HG03565 (cell line): ENCODE measurements around the gene NIPA2.
"Not testable (repeated sequence)": the region's sequence is repeated elsewhere in the genome, so short reads cannot be mapped to it uniquely, and the experiment has no call there.

Source experiments
- ATAC-seq: cut with Tn5 transposase; IDR thresholded peaks from one replicate; pipeline ENCODE4 v1.9.1; 2021; ENCODE audit warnings: mild to moderate bottlenecking, moderate library complexity; ENCODE audit not compliant: unreplicated experiment

NIPA2 gene

DNA sequence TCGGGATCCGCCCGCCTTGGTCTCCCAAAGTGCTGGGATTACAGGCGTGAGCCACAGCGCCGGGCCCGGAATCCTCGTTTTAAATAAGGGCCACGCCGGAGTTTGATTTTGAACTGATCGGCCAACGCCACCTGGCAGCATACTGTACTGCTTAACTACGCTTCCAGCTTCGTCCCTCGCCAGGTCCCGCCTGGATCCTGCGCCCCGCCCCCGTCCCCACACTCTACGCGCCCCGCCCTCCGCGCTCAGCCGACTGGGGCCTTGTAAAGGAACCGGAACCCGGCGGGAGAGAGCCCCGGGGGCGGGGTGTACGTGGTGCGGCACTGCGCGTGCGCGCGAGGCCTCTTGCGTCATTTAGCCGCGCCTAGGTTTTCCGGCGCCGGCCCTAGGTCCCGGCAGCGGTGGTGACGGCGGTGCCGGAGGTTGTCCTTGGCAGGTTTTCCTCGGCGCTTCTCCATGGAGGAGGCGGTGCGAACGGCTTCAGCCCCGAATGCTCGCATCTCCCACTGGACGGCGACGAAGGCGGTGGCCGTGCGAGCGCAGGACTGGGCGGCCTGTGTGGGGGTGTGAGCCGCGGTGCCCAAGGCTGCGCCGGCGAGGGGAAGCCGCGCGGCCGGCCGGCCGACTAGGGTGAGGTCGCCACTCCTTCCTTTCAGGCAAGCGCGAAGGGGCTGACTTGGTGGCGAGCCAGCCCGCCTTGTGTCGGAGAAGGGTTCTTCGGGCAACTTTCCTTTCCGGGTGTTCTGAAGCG, at the start of gene NIPA2:
TSS of gene NIPA2 (plus strand) at position 375 of the 751 bp plus-strand sequence. CDS start 13,066 bp downstream, outside the sequence.
- ATAC-seq: peak; percentile 71

DNA sequence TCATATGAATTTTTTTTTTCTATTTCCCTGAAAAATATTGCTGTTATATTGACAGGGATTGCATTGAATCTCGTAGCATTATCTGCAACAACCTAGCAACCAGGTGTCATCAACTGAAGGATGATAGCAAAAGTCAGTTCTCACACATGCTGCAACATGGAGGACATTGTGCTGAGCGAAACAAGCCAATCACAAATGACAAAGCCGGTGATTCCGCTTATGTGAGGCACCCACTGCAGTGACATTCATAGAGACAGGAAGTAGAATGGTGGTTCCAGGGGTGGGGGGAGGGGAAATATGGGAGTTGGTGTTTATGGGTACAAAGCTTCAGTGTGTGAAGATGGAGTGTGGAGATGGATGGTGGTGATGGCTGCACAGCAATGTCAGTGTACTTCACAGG, 44.4 kb upstream of the NIPA2 start:
- ATAC-seq: no peak

DNA sequence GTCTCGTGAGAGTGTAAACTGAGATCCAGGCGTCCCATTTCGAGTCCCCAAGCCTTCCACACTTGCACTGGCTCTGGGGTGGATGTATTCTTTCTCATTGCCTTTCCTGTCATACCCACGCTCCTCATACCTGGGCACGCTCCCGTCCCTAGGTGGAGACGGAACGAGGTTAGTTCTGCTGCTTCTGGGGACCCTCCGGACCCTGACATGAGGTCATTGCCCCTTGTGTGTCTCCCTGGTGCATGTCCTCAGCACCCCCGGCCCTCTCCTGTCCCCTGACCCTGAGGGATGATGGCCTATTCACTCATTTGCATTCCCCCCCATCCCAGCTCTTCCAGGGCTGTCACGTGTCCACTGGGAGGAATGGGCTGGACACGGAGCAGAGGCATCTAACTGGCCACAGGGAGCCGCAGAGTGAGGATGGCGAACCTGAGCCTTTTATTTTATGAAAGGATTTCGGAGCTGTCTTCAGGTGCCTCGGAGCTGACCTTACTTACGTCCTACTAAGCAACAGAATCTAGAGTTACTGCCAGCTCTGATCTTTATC, 43.8 kb upstream of the NIPA2 start:
- no peak for ATAC-seq

DNA sequence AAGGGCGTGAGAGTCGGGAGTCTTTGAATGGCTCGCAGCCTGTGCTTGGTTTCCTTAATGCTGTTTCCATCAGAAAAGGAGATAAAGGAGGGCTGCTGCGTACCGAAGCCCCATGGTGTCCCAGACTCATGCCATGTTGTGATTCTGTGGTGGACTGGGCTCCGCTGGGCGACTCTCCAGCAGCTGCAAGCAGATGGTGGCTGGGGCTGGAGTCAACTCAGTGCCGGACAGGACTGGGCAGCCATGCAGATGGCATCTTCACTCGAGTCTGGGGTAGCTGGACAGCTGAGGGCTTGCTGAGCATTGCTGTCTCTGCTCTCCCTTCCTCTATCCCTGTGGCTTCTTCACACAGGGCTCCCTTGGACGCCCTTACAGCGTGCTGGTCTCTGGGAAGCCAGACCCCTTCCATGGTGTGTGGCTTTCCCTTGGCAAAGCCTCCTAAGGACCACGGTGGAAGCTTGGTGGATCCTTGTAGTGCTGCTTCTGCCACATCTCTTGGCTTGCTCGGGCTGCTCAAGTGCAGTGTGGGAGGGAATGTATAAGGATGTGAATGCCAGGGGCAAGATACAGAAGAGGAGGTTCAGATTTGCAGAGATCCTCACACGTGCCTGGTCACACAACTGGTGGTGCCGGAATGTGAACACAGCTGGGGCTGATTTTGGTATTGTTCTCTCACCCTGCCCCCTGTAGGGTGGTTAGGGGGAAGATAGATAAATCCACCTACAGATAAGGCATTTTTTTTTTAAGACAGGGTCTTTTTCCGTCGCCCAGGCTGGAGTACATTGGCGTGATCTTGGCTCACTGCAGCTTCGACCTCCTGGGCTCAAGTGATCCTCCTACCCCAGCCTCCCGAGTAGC, 43.0 kb upstream of the NIPA2 start:
- no peak for ATAC-seq

DNA sequence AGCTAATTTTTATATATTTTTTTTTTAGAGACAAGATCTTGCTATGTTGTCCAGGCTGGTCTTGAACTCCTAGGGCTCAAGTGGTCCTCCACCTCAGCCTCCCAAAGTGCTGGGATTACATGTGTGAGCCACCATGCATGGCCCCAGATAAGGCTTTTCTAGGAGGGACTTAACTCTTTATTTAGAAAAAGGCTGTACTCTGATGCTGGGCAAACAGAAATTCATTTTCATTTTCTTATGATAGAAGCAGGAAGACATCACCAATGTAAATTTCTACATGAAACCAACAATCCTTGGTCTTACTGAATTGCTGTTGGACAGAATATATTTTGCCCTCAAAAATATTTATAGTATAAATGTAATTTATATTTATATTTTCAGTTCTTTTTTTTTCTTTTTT, 42.4 kb upstream of the NIPA2 start:
- no peak for ATAC-seq

DNA sequence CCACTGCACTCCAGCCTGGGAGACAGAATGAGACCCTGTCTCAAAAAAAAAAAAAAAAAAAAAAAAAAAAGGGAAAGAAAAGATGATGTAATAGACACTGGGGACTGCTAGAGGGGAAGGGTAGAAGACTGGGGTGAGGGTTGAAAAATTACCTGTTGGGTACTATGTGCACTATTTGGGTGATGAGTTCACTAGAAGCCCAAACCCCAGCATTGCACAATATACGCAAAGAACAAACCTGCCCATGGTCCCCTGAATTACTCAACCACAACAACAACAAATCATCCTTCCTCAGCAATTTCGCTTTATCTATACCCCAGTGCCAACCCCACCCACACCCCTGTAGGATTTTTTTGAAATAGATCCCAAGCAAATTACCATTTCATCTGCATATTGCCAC, 38.6 kb upstream of the NIPA2 start:
- ATAC-seq: no peak

DNA sequence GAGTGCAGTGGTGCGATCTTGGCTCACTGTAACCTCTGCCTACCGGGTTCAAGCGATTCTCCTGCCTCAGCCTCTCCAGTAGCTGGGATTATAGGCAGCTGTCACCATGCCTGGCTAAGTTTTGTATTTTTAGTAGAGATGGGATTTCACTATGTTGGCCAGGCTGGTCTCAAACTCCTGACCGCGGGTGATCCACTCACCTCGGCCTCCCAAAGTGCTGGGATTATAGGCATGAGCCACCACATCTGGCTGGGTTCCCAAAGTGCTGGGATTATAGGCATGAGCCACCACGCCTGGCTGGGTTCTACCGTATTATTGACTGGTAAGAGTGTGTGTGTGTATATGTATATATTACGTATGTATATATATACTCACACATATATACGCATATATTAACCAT, 35.5 kb upstream of the NIPA2 start:
- ATAC-seq: not testable (repeated sequence)

DNA sequence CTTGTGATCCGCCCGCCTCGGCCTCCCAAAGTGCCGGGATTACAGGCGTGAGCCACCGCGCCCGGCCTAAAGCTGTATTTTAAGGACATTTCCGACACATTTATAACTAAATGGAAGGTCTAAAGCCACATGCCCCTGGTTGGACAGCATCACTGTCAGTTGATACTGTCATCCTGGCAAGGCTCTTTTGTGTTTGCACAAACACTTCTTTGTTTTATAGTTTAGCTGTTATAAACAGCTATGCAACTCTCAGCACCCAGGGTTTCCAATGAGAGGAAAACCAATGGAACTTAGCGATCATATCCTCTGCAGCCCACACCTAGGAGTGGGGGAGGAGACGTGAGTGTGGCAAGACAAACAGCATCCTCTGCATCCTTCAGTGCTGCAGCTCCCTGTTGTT, 32.3 kb upstream of the NIPA2 start:
- no peak for ATAC-seq

DNA sequence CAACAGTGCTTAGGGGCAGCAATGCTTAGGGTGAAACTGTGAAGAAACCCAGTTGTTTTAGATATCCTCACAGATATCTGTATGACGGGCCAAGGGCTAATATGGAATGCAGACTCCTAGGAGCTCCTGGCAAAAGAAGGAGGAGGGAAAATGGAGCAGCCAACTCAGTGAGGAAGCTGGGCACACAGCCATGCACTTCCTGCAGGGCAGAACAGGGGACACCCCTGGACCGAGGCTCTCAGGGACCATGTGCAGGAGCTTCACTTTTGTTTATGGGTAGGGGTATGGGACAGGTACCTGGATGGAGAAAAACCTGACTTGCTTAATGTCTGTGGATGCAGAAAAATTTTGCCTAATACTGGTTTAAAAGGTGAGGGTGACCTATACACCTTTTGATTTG, 31.8 kb upstream of the NIPA2 start:
- no peak for ATAC-seq

DNA sequence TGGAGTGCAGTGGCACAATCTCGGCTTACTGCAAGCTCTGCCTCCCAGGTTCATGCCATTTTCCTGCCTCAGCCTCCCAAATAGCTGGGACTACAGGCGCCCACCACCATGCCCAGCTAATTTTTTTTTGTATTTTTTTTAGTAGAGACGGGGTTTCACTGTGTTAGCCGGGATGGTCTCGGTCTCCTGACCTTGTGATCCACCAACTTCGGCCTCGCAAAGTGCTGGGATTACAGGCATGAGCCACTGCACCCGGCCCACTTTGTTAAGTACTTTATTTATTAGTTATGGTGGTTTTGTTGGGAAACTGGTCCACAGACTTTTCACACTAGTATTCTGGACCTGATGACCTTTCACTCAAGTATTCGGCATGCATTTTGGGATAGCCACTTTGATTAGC, 30.6 kb upstream of the NIPA2 start:
- not testable (repeated sequence) for ATAC-seq

DNA sequence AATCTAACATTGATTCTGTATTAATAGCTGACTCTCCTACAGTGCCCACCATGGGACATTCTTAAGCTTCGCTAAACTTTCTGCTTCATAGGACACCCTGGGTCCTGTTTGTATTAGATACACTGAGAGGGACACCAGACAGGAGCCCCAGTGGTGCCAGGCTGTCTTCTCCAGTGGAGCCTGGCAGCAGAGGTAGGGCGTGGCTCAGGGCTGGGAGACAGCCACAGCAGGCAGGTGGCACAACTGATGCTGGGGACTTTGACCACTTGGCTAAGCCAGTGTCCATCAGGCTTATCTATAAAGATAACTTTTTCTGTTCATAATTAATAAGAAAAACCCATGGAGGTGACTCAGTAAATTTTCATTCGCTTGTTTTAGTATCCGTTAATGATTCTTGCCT, 30.2 kb upstream of the NIPA2 start:
- no peak for ATAC-seq

DNA sequence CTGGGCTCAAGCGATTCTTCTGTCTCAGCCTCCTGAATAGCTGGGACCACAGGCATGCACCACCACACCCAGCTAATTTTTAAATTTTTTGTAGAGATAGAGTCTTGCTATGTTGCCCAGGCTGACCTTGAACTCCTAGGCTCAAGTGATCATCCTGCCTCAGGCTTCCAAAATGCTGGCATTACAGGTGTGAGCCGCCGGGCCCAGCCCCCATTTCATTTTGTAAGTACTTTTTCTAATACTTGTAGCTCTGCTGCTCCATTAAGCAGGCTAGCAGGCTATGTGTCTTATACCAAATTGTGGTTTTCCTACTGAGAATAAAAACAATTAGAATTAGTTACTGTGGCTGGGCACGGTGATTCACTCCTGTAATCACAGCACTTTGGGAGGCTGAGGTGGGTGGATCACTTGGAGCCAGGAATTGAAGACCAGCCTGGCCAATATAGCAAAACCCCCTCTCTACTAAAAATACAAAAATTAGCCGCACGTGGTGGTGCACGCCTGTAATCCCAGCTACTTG, 29.6 kb upstream of the NIPA2 start:
- ATAC-seq: no peak

DNA sequence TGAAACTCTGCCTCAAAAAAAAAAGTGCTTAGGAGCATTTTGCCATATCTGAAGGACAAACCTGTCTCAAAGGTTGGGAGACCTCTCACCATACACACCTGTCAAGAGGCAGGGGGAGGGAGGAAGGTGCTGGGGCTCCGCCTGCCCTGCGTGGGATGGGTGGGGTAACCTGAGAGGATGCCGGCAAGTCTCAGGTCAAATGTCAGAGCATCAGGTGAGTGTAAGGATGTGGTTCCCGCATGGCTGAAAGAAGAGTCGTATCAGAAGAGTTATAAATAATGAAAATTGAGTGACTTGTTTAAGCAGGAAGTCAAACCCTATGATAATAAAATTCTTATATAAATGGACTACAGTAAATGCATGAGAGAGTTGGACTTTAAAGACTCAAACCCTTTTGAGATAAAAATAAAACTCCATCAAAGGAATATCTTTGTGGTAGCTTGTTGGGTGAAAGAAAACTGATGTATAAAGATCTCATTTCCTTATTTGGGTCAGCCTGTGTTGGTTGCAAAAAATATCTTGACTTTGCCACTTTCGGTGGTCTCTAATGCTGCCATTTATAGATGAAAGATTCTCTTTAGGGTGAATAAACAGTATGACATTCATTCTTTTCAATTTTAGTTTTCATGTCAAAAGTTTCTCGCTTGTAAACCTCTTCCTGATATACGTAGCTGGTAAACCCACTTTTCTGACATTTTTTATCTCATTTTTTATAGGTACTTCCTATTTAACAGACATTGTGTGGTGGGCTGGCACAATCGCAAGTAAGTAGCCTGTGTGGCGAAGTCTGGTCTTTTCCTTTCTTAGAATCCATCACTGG, 28.2 kb upstream of the NIPA2 start:
- peak; percentile 41 for ATAC-seq

DNA sequence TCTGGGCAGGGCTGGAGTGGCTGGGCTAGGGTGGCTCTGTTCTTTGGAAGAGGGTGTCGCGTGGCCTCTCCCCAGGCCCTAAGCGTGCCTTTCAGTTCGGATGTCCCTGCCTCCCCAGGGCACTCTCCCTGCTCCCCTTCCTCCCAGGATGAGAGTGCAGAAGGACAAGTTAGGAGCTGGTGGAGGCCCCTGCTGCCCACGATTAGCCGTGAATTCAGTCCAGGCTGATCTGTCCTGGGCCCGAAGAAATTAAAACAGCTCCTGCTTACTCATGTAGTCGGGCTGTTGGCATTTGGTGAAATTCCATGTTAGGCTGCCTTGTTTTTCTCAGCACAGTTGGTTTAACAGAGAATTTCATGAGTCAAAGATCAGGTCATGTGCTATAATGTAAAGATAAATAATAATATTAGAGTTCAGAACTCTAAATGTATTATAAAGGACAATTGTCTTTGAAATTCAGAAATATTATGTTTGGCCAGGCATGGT, 27.6 kb upstream of the NIPA2 start:
- no peak for ATAC-seq

DNA sequence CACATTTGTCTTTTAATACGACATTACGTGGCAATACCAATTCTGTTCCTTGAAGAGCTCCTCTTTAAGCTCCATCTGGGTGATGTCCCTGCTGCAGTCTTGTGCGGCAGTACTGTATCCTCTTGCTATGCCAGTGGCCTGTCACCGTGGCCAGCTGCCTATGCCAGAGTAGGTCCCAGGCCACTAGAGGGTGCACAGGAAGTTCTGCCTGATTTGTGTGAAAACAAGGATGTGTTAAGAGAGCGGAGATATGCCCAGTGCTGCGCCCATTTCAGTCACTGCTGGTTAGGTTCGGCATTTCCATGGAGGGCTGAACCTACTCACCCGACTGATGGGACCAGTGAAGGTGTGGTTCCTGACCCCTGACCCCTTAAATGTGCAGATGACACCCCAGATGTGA, 26.8 kb upstream of the NIPA2 start:
- ATAC-seq: no peak

DNA sequence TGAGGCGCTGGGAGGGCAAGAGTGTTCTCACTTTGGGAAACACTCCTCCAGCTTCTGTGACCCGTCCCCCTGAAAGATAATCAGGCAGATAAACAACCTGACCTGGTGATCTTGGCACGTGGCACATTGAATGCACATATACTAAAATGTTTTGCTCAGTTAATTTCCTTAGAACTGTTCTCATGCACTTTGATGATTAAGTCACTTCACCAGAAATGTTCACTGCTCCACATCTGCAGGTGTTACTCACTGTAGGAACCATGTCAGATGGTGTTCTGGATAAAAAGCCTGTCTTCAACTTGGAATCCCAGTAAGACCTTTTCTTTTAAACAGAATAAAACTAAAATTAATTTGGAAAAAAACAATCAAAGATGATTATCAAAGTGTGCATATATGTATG, 24.6 kb upstream of the NIPA2 start:
- ATAC-seq: no peak

DNA sequence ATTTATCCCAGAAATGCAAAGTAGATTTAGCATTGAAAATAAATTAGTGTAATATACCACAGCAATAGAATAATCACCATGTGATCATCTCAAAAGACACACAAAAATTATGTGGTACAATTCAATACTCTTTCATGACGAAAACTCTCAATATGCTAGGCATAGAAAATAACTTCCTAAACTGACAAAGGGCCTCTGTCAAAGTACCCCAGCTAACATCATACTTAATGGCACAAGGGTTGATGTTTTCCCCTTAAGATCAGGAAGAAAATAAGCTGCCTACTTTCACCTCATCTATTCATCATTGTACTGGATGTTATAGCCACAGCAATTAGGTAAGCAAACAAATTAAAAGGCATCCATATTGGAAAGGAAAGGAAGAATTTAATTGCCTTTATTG, 22.7 kb upstream of the NIPA2 start:
- ATAC-seq: no peak

DNA sequence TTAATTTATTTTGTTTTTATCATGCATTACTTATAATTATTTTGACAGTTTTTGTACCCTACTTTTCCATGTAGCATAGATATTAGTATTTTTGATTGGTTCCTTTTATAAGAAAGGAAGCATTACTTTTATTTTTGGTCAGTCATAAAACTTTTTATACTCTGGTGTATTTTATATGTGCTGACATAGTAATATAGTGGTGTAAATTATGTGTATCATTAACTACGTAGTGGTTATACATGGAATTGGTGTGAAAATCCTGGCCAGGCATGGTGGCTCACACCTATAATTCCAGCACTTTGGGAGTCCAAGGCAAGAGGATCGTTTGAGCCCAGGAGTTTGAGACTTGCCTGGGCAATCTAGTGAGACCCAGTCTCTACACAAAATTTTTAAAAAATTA, 18.8 kb upstream of the NIPA2 start:
- no peak for ATAC-seq

DNA sequence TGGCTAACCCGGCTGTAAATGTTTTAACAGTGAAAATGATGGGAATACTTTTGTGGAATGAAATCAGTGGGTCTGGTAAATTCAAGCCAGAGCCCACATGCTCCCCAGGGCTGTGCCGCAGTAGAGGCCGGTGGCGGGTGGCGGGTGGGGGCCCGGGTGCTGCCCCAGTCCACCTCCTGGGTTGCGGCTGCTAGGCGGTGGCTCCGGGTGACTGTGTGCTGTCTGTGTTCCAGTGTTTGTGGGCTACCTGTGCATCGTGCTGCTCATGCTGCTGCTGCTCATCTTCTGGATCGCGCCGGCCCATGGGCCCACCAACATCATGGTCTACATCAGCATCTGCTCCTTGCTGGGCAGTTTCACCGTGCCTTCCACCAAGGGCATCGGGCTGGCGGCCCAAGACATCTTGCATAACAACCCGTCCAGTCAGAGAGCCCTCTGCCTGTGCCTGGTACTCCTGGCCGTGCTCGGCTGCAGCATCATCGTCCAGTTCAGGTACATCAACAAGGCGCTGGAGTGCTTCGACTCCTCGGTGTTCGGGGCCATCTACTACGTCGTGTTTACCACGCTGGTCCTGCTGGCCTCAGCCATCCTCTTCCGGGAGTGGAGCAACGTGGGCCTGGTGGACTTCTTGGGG, 14.9 kb upstream of the NIPA2 start:
- no peak for ATAC-seq

DNA sequence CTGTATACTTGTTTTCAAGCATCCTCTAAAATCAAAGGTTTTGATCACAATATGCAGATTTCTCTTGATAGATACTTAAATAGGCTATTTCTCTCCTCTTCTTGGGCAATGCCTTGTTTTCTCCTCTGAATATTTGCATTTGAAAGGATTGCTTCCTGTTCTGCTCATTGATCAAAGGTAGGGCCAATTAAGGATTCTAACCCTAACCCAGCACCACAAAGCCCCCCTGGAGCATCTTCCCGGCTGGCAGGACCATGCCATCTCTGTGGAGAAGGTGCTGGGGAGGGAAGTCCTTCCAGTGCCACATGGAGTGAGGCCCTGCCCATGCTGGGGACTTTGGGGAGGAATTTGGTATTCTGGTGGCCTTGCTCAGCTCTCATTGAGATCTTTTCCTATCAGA, 11.3 kb upstream of the NIPA2 start:
- no peak for ATAC-seq
